GM18870 (cell line): ENCODE measurements around the gene EIF4E3.

Source experiments
- ATAC-seq: cut with Tn5 transposase; IDR thresholded peaks from one replicate; pipeline ENCODE4 v1.9.1; 2021; ENCODE audit warnings: moderate library complexity; ENCODE audit not compliant: unreplicated experiment

The EIF4E3 gene

DNA sequence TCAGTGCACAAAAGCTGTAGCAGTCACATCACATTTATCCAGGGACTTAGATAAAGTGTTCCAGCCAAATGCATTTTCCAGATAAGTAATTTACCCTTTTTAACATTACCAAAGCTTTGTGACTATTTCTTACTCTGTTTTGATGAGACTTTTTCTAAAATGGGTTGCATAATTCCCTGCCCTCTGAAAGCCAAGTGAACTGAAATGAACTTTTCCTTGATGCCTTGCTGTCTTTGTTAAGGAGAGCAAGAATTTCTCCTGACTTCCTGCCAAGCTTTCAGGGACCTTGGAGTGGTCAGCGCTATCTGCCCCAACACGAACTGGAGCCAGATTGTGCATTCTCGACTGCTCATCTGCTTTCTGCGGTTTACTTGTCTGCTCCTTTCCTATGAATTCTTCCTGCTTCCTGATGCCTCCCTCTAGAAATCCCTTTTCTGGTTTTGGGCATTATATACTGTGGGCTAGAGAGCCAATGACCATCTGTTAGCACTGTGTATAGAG lies 34.8 kb downstream of the EIF4E3 start:
- no peak for ATAC-seq

- no peak for ATAC-seq
Measured at GRCh38 chr3:71689291-71689690, 35.9 kb downstream of the EIF4E3 start.

DNA sequence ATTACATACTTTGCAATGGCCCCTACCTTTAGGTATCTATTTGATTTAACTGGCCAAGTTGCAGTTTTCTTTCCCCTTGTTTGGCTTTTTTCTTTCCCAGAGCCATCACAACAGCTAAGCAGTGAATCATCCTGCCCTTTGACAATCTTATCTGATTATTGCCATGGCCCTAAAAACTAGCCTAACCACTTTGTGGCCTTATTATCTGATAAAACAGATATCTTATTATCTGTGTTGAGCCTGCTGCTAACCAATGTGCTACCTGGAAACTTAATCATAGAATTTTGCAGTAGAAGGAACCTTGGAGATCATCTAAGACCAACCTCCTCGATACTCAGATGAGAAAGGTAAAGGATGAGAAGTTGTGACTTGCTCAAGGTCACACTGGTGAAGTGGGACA lies 37.1 kb downstream of the EIF4E3 start:
- ATAC-seq: no peak

DNA sequence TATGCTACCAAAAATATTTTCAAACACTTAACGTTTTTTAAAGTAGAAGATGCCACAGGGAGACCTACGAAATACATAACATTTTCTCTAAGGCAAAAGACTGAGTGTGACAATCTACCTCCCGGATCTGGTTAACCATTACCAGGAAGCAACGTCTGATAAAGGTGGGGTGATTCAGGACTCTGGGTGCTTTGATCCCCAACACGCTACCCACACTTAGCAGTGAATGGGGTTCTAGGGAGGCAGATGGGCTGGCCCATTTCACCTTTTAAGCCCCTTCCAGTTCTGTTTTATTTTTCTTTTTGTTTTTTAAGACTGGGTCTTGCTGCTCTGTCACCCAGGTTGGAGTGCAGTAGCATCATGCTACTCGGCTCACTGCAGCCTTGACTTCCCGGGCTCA lies 39.5 kb downstream of the EIF4E3 start:
- ATAC-seq: no peak

DNA sequence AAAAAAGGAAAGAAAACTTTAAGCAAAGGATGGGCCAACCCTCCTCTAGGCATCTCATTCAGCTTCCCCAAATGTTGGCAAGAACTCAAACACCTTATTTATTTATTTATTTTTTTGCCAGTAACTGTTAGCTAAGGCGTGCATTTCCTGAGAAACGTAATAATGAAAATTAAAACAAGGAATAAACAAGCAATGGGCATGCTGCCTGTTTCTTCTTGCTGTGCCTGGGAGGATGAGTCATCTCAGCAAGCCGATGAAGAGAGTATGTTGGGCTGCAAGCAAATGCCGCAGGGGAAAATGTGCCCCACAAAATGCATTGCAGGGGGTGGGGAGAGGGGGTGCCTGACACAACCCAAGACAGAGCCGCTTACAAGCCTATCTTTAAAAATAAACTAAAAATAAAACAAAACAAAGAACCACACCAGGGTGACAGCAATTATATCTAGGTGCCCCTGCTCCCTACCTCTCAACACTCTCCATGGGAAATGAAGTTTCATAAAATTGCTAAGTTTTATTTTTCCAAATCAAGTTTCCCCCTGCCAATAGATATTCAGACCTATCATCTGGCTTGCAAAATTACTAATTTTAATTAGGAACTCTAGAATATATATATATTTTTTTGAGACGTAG lies 40.3 kb downstream of the EIF4E3 start:
- ATAC-seq: no peak

DNA sequence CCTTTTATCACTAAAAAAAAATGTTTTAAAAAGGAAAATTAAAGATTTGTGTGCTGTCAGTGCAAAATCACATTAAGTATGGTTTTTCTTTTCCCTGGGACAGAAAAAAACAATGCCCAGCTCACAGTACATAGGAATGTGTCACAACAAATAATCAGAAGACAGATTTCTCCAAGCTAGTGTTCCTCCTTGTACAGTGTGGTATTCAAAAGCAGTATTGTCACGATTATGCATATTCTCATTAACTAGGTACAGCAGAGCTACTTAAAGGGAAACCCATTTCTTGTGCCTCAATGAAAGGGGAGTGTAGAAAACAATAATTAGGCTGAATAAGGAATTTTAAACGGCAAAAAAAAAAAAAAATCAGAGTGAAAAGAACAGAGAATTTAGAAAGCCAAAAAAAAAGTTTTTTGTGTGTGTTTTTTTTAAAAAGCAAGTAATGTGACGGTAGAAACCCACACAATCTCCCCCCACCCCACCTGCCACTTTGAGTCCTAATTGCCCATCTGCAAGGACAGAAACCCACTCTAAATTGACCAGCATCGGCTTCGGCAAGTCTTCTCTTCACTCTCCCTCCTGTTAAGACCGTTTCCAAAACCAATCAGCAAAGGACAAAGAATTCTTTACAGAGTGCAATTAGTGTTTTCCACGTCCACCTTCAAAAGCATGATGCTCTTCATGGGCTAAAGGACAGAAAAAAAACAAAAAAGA lies 41.0 kb downstream of the EIF4E3 start:
- no peak for ATAC-seq

DNA sequence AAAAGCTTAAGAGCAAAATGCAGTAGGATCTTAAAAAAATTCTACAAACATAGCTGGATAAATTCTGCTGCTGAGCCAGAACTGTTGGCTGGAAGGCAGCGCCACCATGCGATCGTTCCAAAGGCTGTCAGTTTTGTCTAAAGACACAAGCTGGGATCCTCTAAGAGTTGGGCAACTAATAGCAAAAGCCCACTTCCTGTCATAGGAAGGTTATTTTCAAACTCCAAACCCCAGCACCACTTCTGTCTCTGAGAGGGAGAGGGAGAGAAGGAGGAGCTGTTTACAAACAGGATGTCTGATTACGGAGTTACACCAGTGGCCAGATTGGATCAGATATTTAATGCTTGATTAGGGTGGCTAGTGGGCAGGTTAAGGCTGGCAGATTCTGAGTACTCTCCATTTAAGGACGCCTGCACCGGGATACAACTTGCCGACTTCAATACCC lies 44.0 kb downstream of the EIF4E3 start:
- peak; percentile 47 for ATAC-seq

DNA sequence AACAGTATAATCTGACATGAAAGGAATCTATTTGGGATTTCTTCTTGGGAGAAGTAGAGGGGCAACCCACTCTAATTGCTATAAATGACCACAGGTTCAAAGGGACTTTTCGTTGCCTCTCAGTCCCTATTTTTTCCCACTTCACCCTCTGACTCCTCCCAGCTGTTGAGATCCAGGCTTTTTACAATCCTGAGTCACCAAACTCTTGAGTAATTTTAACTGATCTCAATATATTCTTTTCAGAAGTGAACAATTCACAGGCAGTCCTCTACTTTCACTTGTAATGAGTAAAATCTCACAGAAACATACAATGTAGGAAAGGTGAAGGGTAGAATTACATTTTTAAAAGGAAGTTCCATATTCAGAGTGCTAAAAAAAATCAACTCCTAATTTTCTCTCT lies 44.6 kb downstream of the EIF4E3 start:
- no peak for ATAC-seq

- no peak for ATAC-seq
Measured at GRCh38 chr3:71676931-71677330, 48.3 kb downstream of the EIF4E3 start.

DNA sequence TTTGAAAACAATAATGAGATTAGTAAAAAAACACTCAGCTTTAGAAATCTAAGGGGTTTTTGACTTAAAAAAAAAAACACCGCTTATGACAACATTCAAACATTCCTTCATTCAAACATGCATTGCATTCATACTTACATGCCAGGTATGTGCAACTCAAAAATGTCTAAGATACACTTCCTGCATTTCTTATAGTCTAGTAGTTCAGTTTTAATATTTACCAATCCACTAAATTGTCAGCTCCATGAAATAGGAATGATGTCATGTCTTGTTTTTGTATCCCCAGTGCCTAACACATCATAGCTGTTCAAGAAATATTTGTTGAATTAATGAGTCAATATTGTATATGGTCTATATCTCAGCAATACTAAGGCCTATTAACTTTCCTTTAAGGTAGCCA lies 51.7 kb downstream of the EIF4E3 start:
- ATAC-seq: no peak

- ATAC-seq: no peak
Measured at GRCh38 chr3:71672807-71673206, 52.4 kb downstream of the EIF4E3 start.

GRCh38 chr3:71672340-71672739 lies 52.9 kb downstream of the EIF4E3 start:
- ATAC-seq: no peak

DNA sequence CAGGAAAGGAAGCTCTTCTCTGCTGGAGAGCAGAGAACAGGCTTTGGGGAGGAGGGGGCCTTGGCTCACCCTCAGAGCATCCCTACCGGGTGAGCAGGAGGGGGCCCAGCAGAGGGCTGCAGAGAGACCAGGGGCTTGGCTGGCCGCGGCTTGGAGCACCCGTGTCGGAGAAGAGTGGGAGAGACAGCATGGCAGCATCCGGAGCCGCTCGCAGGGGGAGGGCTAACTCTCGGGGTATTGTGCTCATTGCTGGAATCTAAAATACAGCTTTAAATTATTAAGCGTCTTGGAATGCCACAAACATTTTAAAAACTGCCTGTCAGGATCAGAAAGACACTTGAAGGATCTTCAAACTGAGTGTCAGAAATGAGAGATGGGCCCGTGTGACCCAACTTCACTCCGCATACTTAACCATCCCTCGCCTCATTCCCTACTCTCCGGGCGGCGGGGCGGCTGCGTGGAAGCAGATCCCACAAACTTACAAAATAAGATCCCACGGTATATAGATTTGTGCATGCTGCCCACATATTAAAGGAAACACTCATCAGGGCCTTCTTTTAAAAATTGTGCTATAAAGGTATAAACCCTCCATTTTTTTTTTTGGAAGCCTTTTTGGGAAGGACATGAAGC lies 53.9 kb downstream of the EIF4E3 start:
- ATAC-seq: no peak

- no peak for ATAC-seq
Measured at GRCh38 chr3:71662568-71662967, 62.6 kb downstream of the EIF4E3 start.

DNA sequence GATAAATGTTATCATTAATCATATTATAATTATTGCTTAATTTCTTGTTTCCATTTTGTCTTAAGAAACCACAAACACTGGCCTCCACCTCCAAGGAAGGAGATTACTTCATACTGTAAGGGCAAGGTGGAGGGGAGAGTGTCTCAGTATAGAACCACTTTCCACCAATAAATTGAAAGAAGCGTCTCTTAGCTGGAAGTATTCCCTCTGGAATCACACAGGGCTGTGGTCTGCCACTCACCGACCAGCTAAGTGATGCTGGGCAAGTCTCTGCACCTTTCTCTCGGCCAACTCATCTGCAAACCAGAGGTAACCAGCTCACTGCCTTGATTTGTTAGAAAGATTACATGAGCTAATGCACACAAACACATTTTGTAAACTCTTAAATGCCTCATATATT lies 63.1 kb downstream of the EIF4E3 start:
- ATAC-seq: no peak

DNA sequence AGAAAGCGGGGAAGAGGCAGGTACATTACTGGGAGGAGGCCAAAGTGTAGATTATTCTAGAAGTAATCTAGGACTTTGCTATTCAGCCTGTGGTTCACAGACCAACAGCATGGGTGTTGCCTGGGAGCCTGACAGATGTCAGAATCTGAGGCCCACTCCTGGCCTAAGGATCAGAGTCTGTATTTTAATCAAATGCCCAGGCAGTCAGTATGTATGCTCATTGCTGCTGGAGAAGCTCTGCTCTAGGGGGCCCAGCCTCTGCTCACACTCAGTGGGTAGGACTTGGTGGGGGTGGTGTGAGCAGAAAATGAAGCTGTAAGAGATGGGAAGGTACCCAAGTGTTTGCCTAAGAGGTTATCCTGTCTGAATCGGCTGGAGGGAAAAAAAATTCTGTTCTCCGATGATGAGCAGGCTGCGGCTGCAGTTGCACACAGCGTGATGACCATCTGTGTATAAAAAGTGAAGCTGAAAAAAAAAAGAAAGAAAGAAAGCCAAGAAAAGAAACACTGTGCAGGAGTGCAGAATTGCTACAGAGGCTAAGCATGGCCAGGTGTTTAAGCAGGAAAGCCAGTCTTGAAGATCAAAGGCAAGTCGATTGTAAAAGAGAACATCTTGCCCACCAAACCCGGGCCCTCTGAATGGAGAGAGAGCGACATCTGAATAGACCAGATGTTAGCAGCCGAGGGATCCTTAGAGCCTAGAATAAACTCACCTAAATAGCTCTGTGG lies 65.2 kb downstream of the EIF4E3 start:
- ATAC-seq: no peak

GRCh38 chr3:71657831-71658530 lies 67.2 kb downstream of the EIF4E3 start:
- ATAC-seq: no peak

DNA sequence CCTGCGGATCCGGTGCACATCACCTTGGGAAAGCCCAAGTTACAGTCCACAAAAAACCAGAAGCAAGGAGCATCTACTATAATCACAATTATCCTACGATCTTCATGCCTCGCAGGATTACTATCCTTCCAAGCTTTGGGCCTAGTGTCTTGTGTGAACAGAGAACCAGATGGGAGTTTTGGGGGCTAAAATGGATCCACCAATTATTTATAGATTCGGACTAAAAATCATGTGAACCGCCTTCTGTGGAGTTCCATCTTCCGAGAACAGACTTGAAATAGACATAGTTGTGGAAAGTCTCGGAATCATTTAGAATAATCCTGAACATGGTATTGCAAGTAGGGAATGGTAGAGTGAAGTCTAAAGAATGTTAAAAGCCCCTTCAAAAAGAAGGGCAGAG lies 70.1 kb downstream of the EIF4E3 start:
- ATAC-seq: no peak

DNA sequence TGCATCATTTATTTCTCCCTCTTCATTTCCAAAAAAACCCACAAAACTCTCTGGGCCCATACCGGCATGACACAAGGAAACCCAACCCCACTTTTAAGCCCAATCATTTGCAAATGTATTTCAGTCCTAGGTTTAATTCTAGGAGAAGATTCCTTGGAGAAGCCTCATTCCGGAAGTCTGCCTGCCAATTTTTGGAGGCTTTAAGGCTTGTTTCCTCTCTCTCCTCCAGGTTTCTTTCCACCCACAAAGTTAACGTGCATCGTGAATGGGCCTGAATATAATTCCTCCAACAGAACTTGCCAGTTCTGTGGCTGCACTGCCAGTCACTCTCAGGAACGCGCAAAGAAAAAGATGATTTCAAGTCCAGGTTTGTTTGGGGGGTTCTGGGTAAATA lies 71.8 kb downstream of the EIF4E3 start:
- ATAC-seq: no peak

- ATAC-seq: no peak
Measured at GRCh38 chr3:71652781-71653413, 72.3 kb downstream of the EIF4E3 start.
